NCI-H187 (cell line): Measurements from ENCODE around the gene SWAP70.

ENCODE experiments used
- DNase-seq, 2 experiments: peaks; one replicate each; lab custom pipeline; 2025; lab: John Stamatoyannopoulos, UW

SWAP70 gene

DNA sequence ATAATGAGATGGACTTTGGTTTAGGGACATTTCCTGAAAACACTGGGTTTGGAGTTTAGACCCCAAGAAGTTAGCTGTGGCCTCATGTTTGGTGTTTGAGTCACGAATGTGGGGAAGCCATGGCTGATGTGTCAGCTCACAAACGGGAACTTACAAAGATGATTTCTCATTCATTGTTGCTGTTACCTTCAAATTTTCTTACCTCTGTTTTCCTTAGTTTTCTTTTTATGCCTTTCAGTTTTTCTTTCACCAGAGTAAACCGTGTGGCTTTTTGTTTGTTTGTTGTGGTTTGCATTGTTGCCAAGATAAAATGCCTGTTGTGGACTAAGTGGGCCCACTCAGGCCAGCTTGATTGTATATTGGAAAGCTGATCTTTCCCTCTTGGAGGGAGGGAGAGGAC, 89.1 kb downstream of the SWAP70 start:
- no peak for DNase-seq

DNA sequence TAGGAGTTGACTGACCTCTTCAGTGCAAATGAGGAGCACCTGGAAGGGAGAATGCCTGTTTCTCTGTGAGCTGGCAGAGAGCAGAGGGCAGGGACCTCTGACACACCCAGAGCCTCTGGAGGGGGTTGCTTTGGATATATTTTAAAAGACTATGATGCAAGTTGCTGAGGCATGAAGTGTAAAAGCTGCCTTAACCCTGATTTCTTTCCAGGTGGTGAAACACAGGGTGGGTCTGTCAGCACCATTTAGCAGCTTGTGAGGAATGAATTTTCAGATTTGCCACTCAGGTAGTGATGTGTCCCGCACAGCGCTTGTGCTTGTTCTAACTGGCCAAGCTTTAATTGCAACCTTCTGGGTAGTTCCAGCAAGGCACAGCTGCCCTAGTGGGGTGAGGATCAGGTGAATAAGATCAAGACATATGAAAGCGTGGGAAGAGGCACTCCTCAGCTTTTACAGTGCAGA, 90.2 kb downstream of the SWAP70 start:
- DNase-seq = no peak

DNA sequence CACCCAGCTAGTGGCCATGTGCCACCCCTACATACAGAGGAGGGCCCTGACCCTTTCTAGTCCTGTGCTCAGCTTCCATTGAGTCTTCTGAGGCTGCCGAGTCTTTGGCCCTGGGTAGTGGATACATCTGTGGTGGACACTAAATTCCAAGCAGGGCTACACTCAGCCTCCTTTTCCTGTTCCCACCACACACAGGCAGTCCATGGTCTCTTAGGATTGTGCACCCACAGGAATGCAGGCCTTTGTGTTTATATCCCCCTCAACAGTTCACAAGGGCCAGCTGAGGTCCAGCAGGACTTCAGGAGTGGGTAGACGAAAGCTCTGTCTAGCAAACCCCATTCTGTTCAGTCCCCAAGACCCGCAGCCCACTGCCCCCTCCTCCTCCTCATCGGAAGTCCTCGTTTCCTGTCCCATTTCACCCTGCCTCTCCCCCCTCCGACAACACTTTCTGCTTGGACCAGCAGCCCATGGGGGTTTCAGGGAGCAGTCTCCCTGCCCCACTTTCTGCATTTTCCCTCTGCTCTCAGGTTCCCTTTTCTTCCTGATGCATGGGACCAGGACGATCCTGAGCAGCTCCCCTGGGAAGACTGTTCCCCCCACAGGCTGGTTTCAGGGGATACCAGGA, 91.8 kb downstream of the SWAP70 start:
- no peak for DNase-seq

DNA sequence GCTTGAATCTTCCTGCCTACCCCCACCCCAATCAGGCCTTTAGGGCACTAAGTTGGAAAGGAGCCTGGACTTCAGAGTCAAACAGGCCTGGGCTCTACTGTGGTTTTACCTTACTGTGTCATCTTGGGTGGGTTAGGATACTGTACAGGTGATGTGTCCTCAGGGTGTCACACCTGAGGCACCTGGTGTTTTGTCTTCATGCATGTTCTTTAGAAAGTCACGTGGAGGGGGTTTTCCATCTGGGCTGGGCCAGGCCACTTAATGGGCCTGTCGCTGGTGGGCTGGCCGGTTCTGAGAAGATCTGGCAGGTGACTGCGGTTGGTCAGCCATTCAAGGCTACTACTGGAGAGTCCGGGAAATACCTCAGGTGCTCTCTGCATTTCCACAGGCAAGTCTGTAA, 92.6 kb downstream of the SWAP70 start:
- DNase-seq = no peak

DNA sequence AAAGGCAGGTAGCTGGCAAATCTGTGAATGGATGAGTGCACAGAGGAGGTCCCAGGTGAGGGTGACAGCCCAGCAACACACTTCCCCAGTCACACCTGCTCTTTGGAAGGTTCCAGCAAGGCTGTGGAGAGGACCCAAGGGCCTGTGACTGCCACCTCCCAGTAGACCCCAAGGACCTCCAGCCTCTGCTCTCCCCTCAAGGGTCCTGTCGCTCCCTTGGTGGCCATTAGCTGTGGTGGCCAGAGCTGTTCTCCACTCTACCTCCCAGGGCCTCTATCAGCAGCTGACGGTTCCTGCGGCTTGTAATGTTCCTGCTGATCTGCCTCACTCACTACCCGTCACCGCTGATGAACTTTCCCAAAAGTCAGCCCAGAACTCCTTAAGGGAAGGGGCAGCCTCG, 93.0 kb downstream of the SWAP70 start:
- DNase-seq = no peak

DNA sequence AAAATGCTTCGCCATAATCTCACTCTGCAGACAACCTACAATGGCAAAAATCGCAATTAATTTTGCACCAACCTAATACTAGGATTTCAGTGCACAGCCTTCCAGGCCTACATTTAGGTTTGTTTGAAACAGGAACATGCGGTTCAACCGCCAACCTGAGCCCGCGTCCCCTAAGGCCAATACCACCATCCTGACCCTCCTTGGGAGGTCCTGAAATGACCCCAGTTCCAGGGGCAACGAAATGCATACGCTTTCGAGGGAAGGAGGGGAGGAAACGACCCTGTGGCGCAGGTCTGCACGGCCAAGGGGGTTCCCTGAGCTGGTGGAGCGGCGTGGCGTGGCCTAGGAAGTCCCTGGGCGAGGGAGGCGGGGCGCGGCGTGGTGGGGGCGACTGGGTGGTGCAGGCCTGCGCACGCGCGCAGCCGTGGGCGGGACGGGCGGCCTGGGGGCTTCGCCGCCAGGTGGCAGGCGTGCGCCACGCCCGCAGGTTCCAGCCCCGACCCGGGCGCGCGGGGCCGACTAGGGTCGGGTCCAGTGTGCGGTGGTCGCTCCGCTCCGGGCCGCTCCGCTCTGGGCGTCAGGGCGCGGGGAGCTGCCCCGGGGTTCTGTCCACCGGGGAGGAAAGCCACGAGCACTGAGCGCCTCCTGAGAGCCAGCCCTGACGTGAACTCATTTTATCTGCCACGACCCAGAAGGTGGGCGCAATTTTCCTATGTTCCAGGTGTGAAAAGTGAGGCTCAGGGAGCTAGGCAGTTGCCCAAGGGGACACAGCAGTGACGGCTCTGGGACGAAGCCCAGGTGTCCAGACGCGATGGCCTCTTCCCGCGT, 94.1 kb downstream of the SWAP70 start:
- DNase-seq = peak; percentile 62 to 77

DNA sequence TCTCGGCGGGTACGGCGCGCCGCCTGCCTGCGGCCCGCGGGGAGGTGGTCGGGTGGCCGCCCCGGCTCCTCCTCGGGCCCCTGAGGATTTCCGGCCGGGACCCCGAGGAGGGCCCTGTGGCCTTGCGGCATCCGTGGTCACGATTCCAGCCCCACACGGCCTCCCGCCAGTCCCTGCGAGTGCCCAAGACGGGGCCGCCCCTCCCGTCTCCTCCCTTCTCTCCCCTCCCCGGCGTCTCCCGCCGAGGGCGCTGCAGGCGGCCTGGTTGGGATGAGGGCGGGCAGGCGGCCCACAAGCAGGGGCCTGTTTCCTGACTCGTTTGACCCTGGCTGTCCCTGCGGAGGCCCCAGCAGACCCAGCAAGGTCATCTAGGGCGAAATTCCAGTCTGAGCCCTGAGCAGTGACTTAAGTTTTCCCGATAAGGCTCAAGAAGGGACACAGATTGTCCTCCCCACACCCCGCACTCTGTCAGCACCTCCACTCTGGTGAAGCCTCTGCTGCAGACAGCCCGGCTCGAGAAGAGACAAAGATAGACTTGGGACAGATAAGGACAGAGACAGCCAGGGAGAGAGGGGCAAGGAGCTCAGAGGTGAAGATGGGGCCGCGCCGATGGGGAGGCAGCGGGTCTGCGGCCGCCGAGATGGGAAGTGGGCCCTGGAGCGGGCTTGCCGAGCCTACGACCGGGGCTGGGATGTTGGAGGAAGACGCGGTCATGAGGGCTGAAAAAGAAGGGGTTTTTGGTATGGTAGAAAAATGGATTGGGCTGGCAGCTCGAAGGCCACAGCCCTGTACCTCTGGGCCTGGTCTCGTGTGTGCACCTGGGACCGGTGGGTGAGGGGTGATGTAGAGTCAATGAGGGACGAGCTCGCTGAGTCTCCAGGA, 95.0 kb downstream of the SWAP70 start:
- peak in 1 of 2 experiments; percentile 17 for DNase-seq

DNA sequence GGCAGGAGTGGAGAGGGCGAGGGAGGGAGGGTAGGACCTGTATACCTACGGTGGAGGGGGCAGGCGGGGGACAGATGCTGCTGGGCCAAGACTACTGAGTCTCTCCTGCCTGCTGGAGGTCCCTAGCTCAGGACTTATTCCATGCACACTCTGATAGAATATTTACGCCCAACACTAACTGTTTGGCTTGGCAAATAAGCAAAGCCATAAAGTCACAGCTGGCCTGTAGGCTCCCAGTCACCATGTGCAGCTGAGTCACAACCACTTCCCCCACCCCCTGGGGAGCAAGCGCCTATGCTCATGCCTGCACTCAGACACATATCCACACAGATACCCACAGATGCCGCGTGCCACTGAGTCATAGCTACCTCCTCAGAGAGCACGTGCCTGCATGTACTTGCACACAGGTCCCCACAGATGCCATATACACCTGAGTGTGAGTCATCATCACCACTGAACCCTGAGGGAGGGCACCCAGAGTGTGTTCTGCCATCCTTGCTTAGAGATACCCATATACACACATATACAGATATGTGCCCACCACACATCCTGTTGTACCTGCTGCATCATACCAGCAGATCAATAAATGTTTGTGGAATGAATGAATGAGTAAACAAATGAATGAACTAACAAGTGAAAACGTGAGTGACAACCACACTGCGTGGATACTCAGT, 95.8 kb downstream of the SWAP70 start:
- no peak for DNase-seq

DNA sequence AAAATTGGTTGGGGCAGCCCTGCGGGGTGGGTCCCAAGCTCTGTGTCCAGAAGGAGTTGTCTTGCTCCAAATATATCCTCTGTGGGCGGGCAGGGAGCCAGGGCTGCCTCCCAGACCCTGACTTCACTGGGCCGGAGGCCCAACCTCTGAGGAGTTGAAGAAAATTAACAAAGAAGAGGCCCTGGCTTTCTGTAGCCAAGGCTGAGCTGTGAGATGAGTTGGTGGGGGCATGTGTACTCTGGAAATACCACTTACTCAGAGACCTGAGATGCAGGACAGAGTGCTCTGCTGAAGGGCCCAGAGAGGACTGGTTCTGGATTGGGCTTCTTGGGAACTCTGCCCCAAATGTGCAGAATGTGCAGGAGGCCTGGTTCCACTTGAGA, 96.3 kb downstream of the SWAP70 start:
- no peak for DNase-seq

DNA sequence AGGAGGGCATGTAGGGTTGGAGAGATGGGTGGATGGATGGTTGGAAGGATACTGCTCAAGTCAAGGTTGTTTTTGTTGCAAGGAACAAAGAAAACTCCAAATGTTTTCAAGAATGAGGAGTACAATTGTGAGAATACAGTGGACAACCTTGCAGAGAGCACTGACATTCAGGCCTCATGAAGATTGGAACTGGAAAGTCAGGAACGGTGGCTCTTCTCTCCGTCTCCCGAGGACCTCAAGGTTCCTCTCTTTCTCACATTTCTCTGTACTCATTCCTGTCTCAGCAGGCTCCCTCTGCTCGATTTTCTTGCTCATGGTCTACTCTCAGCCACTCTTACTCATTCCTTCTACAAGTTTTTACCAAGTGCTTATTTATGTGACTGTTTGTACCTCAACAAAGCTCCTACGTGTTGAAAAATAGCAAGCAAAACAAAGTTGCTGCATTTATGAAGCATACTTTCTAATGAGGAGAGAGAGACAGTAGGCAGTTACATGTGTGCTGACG, 97.6 kb downstream of the SWAP70 start:
- DNase-seq = no peak

DNA sequence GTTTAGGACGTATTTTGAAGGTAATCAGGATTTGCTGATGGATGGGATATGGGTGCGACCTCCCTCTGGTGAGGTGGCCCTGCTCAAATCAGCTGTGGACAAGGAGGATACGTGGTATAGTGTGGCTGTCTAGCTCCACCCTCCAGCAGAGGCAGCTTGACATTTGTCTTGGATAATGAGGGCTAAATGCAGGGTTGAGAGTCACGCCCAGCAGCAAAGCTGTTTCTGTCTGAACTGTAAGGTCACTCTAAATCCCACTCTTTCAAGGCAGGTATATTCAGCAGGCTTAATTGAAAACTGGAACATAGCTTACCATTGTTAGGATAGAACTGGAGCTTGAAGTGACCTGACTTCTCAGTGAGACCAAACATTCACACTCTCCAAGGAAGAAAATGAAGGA, 98.7 kb downstream of the SWAP70 start:
- no peak for DNase-seq

DNA sequence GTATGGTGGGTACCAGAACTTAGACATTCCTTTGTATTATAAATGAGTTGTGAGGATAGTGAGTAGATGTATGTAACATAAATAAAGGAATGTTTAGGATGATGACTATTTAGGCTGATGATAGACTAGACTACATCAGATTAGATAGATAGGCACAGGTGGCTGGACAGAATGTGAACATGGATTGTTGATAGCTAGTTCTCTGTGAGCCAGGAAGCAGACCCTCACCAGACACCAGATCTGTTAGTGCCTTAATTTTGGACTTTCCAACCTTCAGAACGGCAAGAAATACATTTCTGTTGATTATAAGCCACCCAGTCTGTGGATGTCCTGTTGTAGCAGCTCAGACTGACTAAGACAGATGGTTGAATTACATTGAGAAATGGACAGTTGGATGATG, 99.4 kb downstream of the SWAP70 start:
- DNase-seq = no peak

DNA sequence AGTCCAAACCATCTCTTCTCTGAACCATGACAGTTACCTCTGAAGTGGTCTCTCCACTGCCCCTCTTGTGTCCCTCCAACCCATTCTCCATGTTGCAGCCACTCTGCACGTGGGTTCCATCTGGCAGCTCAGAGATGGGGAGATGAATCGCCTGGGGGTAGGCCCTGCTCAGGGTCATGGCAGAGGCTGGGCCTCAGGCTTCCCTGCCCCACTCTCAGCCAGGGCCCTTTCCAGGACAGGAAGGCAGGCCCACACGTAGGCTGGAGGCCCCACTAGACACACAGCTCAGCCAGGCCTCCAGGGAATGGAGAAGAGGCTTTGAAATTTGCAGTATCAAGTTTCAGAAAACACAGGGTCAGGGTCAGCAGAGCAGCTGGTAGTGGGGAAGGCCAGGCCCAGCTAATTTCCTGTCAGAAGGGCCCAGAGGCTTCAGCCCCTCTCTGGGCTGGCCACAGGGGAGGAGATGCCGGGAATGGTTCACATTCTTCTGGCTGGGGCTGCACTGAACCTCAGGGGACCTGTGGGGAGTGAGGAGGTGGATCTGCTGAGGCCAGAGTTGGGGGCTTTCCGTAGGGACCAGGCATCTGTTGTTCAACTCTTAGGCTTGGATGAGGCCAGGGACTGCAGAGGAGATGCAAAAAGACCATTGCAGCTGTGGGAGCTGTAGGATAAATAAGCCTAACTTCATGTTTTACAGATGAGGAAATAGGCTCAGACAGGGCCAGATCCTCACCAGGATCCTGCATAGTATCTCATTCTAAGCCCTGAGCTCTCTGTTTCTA, 101.6 kb downstream of the SWAP70 start:
- no peak for DNase-seq

DNA sequence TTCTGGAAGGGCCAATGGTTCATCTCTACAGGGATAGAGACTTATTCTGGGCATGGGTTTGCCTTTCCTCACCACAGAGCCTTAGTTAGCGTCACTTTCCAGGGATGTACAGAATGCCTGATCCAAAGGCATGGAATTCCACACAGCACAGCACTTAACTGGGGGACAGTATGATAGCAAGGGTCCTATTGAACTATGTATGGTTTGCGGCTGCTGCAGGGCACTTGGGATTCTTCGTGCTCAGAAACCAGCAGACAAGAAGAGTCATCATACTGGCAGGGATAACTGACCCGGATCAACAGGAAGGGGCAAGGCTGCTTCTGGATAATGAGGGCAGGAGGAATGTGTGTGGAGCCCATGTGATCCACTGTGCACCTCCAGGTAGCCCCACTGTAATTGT, 105.7 kb downstream of the SWAP70 start:
- no peak for DNase-seq

DNA sequence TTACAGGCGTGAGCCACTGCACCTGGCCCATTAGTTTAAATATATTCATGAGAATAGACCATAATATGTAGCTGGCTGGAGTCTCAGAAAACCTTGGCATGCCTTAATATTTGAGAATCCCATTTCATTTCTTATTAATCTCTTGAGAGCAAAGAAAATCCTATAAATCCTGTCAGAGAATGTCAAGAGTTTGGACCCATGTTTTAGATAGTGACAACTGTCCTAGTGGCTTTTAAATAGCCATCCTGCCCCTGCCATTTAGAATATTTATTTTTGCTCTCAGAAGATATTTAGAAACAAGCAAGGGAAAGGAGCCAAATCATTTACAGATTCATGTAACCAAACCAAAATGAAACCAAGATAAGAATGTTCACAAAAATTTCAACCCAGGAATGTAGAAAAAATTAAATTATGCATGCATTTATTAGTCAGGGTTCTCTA, 107.2 kb downstream of the SWAP70 start:
- no peak for DNase-seq

DNA sequence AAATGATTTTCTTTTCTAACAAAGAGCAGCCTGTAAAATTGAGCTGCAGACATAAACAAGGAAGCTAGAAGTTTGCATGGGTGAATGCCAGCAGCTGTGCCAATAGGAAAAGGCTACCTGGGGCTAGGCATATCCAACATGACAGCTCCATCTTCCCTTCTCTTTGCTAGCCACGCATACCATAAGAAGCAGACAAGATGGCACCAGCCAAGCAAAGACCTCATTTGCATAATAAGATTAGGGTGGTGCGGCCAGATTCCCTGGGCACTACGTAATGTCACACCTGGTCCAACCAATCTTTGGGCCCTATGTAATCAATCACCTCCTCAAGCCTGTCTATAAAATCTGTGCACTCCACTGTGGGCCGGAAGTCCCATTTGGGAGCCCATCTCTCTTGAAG, 108.3 kb downstream of the SWAP70 start:
- no peak for DNase-seq

DNA sequence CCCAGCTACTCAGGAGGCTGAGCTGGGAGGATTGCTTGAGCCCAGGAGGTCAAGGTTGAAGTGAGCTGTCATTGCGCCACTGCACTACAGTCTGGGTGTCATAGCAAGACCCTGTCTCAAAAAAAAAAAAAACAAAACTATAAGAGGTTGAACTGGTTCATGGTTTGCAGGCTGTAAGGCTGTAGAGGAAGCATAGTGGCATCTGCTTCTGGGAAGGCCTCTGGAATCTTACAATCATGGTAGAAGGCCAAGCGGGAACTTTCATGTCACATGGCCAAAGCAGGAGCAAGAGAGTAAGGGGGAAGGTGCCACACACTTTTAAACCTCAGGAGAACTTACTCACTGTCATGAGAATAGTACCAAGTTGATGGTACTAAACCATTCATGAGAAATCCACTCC, 109.6 kb downstream of the SWAP70 start:
- no peak for DNase-seq

DNA sequence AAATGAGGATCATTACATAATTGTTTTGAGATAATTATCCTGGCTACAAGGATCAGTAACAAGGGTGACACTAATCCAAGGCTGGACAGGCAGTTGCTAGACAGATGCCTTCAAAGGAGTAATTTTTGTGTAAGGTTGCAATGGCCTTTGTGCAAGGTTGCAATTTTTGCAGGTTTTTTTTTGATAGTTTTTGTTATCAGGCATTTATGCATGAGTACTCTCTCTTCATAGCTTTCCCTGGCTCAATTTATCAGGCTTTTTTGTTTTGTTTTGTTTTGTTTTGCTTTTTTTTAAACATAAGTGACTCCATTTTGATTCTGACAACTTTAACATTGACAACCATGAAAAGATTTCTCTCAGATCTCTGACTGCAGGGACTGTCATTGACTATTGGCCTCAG, 110.2 kb downstream of the SWAP70 start:
- no peak for DNase-seq

DNA sequence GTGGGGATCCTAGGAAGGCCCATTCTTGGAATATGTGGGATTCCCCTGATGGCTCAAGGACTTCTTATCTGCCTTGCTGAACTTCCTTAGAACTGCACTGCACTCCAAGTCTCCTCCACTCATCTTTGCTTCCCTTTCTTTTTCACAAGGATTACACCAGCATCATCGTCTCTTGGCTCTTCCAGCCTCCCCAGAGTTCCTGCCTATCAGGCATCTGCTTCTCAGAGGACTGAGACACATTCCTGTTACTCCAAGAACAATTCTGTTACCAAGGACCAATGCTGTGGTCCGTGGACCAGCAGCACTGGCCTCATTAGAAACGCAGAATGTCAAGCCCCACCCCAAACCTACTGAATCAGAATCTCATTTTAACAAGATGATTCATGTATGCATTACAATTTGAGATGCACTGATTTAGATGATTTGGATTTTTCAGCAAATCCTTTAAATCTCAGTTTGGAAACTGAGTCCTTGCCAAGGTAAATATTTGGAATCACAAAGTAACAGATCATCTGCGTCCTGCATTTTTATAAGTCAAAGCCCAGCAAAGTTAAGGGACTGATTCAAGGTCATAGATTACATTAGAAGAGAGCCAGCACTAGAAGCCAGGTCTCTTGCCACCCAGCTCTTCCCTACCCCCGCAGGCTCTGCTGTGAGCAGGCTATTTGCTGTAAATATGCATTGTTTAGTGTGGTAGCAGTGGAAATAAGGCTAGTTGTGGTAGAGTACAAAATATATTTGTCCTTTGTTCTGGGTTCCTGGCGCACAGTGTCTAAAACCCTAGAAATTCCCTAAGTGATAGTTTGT, 110.9 kb downstream of the SWAP70 start:
- no peak for DNase-seq

DNA sequence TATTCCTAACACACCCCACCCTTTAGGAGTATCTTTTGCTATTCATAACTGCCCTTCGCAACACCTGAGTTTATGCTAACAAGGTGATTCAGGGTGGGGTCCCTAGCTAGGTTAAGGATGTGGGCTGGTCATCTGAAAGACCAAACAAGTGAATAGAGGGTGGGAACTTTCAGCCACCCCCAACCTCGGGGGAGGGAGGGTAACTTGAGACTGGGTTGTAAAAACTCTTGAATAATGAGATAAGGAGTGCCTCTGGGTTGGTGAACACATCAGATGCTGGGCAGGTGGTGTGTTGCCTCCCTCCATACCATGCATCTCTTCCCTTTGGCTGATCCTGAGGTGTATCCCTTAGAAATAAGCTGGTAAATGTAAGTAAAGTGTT, 111.5 kb downstream of the SWAP70 start:
- no peak for DNase-seq
